GM13977 (cell line): ENCODE measurements around the gene KIF21B.

Experiments
- DNase-seq: peaks from one replicate; pipeline ENCODE4 v3.0.0; 2012; ENCODE audit warnings: low spot score
- in situ Hi-C: fragments of 300-500 bp; cut with MboI; formaldehyde crosslinking; loops from one replicate; pipeline ENCODE4 v1.12.0; 2022; ENCODE audit warnings: low sequenced_read_pairs, low pct_unique_long_range_greater_than_20kb, mixed read lengths, inconsistent platforms; ENCODE audit not compliant: unreplicated experiment
- TF ChIP-seq, protein P1 (sequence below): IDR thresholded peaks from 2 replicates; pipeline ENCODE4 v1.5.1; 2012; ENCODE audit warnings: mild to moderate bottlenecking, control low read depth; ENCODE audit not compliant: insufficient read depth; ENCODE audit errors: extremely low read depth, missing control alignments

The KIF21B gene

DNA sequence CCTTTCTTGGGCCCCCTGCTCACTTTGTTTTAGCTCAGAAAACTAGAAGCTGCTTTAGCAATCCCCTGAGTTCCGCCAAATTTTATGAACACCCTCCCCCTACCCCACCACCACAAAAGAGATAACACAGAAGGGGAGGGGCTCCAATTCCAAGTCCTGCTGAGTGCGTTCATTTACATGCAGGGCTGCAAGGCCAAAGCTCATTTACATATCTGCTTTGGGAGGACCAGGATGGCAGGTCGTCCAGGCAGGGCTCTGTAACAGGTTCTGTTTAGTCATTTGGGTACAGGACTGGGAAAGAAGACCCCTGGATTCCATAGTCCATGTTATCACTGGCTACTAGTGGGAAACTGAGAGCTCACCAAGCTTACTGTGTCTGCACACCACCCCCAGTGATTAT is 35.9 kb upstream of the KIF21B start:
- TF ChIP-seq, protein P1, sequence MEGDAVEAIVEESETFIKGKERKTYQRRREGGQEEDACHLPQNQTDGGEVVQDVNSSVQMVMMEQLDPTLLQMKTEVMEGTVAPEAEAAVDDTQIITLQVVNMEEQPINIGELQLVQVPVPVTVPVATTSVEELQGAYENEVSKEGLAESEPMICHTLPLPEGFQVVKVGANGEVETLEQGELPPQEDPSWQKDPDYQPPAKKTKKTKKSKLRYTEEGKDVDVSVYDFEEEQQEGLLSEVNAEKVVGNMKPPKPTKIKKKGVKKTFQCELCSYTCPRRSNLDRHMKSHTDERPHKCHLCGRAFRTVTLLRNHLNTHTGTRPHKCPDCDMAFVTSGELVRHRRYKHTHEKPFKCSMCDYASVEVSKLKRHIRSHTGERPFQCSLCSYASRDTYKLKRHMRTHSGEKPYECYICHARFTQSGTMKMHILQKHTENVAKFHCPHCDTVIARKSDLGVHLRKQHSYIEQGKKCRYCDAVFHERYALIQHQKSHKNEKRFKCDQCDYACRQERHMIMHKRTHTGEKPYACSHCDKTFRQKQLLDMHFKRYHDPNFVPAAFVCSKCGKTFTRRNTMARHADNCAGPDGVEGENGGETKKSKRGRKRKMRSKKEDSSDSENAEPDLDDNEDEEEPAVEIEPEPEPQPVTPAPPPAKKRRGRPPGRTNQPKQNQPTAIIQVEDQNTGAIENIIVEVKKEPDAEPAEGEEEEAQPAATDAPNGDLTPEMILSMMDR = no peak
- DNase-seq = no peak
- in situ Hi-C loops = no loop called here

GRCh38 chr1:201054091-201054543 is 30.6 kb upstream of the KIF21B start:
- in situ Hi-C loops = no loop called here

GRCh38 chr1:201053155-201053860 is 29.8 kb upstream of the KIF21B start:
- DNase-seq = no peak
- in situ Hi-C loops = no loop called here
- TF ChIP-seq, protein P1 = peak; percentile 2

More at GRCh38 chr1:201054091-201054543, 30.6 kb upstream of the KIF21B start:
- TF ChIP-seq, protein P1 = no peak
- no peak for DNase-seq

DNA sequence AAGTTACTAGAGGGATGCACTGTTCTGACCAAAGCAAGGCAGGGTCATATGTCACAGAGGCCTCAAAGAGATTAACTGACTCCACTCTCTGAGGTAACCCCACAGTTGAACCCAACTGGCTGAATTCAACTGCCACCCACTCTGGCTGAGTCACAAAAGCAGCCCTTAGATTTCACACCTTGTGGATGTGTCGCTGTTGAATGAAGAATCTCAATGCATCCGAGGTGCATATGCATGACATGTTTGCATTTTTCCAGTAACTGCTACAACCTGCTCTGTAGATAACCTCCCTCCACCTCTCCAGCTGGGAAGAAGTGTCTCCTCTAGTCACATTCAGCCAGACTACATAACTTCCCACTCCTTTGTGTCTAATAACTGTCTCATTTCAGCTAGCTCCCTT is 27.9 kb upstream of the KIF21B start:
- TF ChIP-seq, protein P1 = no peak
- no peak for DNase-seq
- in situ Hi-C loops = no loop called here

- DNase-seq = no peak
- in situ Hi-C loops = no loop called here
- TF ChIP-seq, protein P1 = no peak
These were observed 27.2 kb upstream of the KIF21B start for GRCh38 chr1:201050515-201051277.

GRCh38 chr1:201049248-201049831 is 25.8 kb upstream of the KIF21B start:
- DNase-seq = no peak
- TF ChIP-seq, protein P1 = no peak
- in situ Hi-C loops = no loop called here
